ENCODE measurements around the gene KCNJ15.

DNA sequence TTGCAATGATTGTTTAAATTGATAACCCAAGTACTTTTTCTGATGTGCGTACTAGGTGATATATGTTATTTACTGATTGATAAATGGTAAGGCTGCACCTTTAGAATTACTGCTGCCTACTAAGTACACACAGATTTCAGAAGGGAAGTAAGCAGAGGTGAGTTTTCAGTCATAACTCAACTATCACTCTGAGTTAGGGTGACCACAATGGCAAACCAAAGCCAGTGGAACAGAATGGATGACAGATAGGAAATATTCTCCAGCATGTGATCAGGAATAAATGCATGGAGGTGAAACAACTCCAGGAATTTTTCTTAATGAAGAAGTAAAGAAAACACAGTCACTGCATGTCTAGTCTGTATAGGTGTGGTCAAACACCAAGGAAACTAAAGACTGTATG is 7.5 kb upstream of the KCNJ15 start:
- TF ChIP-seq, protein P1, sequence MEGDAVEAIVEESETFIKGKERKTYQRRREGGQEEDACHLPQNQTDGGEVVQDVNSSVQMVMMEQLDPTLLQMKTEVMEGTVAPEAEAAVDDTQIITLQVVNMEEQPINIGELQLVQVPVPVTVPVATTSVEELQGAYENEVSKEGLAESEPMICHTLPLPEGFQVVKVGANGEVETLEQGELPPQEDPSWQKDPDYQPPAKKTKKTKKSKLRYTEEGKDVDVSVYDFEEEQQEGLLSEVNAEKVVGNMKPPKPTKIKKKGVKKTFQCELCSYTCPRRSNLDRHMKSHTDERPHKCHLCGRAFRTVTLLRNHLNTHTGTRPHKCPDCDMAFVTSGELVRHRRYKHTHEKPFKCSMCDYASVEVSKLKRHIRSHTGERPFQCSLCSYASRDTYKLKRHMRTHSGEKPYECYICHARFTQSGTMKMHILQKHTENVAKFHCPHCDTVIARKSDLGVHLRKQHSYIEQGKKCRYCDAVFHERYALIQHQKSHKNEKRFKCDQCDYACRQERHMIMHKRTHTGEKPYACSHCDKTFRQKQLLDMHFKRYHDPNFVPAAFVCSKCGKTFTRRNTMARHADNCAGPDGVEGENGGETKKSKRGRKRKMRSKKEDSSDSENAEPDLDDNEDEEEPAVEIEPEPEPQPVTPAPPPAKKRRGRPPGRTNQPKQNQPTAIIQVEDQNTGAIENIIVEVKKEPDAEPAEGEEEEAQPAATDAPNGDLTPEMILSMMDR (IDR thresholded peaks at IDR 0.05 in 8 of 11, conservative IDR thresholded peaks at IDR 0.05 in 3 of 11) = no peak
- TF ChIP-seq POLR2A (IDR thresholded peaks at IDR 0.05) = no peak

Measured in spleen (tissue), 7 donors.